Stimulated activated CD4-positive, alpha-beta T cell treated with anti-CD3 and anti-CD28 coated beads, Interleukin-2, amount 100 ng/mL, for 4 hours (primary cell): Measurements from ENCODE around the gene TMEM50B.
"Not testable (repeated sequence)": the region's sequence is repeated elsewhere in the genome, so short reads cannot be mapped to it uniquely, and the experiment has no call there.

ENCODE experiments used
- DNase-seq: peaks from one replicate; pipeline ENCODE4 v3.0.0-alpha.2; 2020; ENCODE audit warnings: low read depth

Gene TMEM50B

GRCh38 chr21:33479679-33480480 is at the start of gene TMEM50B:
TMEM50B (minus strand) TSS chr21:33479974; CDS start chr21:33468885, 11,089 bp downstream.
- peak; percentile 93 for DNase-seq

- DNase-seq = no peak
These were observed 43.2 kb upstream of the TMEM50B start for GRCh38 chr21:33522953-33523349.

GRCh38 chr21:33522297-33522952 is 42.7 kb upstream of the TMEM50B start:
- DNase-seq = no peak

- no peak for DNase-seq
These were observed 39.1 kb upstream of the TMEM50B start for GRCh38 chr21:33518899-33519298.

- no peak for DNase-seq
These were observed 34.5 kb upstream of the TMEM50B start for GRCh38 chr21:33514229-33514628.

GRCh38 chr21:33512481-33512880 is 32.7 kb upstream of the TMEM50B start:
- DNase-seq = no peak

- DNase-seq = no peak
These were observed 31.9 kb upstream of the TMEM50B start for GRCh38 chr21:33511639-33512038.

GRCh38 chr21:33510826-33511225 is 31.1 kb upstream of the TMEM50B start:
- no peak for DNase-seq

GRCh38 chr21:33507003-33507402 is 27.2 kb upstream of the TMEM50B start:
- not testable (repeated sequence) for DNase-seq

GRCh38 chr21:33505833-33506232 is 26.1 kb upstream of the TMEM50B start:
- DNase-seq = no peak

- no peak for DNase-seq
These were observed 16.6 kb upstream of the TMEM50B start for GRCh38 chr21:33496345-33496744.

GRCh38 chr21:33495743-33496142 is 16.0 kb upstream of the TMEM50B start:
- DNase-seq = no peak

- DNase-seq = no peak
These were observed 14.0 kb upstream of the TMEM50B start for GRCh38 chr21:33493756-33494155.

GRCh38 chr21:33492571-33492970 is 12.8 kb upstream of the TMEM50B start:
- DNase-seq = no peak

GRCh38 chr21:33491373-33492102 is 11.8 kb upstream of the TMEM50B start, which contains the start of gene DNAJC28:
DNAJC28 (minus strand) TSS chr21:33491716; CDS start chr21:33489393, 2,323 bp downstream.
- peak; percentile 90 for DNase-seq

GRCh38 chr21:33490991-33491372 is 11.2 kb upstream of the TMEM50B start:
- DNase-seq = no peak

- no peak for DNase-seq
These were observed 9.2 kb upstream of the TMEM50B start for GRCh38 chr21:33488936-33489335.

- no peak for DNase-seq
These were observed 8.2 kb upstream of the TMEM50B start for GRCh38 chr21:33487996-33488395.

- no peak for DNase-seq
These were observed 1.7 kb upstream of the TMEM50B start for GRCh38 chr21:33481314-33481943.

- DNase-seq = no peak
These were observed 818 bp upstream of the TMEM50B start for GRCh38 chr21:33480481-33481103.

GRCh38 chr21:33478935-33479678 is 667 bp downstream of the TMEM50B start:
- DNase-seq = peak; percentile 7
